Glutamatergic neuron (in vitro differentiated cells): ENCODE measurements around the gene NARF. TPM values are rescaled to one million over a fixed set of nuclear protein-coding genes. Genes with fewer than 3 reads are reported as not detected.

Experiments
- DNase-seq: peaks from one replicate; pipeline ENCODE4 v3.0.0; 2022
- H3K27ac Mint-ChIP-seq: one replicate; pipeline ENCODE4 v1.8.0; 2020; ENCODE audit warnings: mild to moderate bottlenecking, mixed read lengths, inconsistent platforms; ENCODE audit not compliant: unreplicated experiment
- H3K27me3 Mint-ChIP-seq: one replicate; pipeline ENCODE4 v1.8.0; 2020; ENCODE audit warnings: mild to moderate bottlenecking, moderate library complexity, mixed read lengths, inconsistent platforms; ENCODE audit not compliant: unreplicated experiment
- H3K36me3 Mint-ChIP-seq: one replicate; pipeline ENCODE4 v1.8.0; 2020; ENCODE audit warnings: mild to moderate bottlenecking, mixed read lengths, inconsistent platforms; ENCODE audit not compliant: unreplicated experiment
- H3K4me1 Mint-ChIP-seq: one replicate; pipeline ENCODE4 v1.8.0; 2020; ENCODE audit warnings: mild to moderate bottlenecking, low read depth, mixed read lengths, inconsistent platforms; ENCODE audit not compliant: unreplicated experiment
- H3K4me3 Mint-ChIP-seq: one replicate; pipeline ENCODE4 v1.8.0; 2020; ENCODE audit warnings: mild to moderate bottlenecking, mixed read lengths, inconsistent platforms; ENCODE audit not compliant: unreplicated experiment
- H3K9me3 Mint-ChIP-seq: one replicate; pipeline ENCODE4 v1.8.0; 2020; ENCODE audit warnings: mild to moderate bottlenecking, moderate library complexity, mixed read lengths, inconsistent platforms; ENCODE audit not compliant: unreplicated experiment
- CTCF ChIP-seq: fragments of 200-600 bp; sonication (generic); IDR thresholded peaks from one replicate; pipeline ENCODE4 v1.5.0; 2021; ENCODE audit not compliant: partially characterized antibody, unreplicated experiment
- total RNA-seq: library from RNA; stranded (reverse); fragmentation: NEBNext Ultra II Directional; extraction: Animal tissue kit (Norgen Biotek cat#: 25700); gene quantifications from one replicate; pipeline ENCODE4 v1.2.1, GENCODE V29; 2021; ENCODE audit not compliant: unreplicated experiment

NARF gene
- total RNA-seq, 1 donor from 2014 or later: 177 TPM

- TF ChIP-seq CTCF: no peak
- peaks cover 7% of the 10 kb centered on the region for H3K9me3 Mint-ChIP-seq
- H3K36me3 Mint-ChIP-seq: peaks cover 4% of the 10 kb centered on the region
- H3K4me1 Mint-ChIP-seq: peaks cover 5% of the 10 kb centered on the region
- no peak overlapping the region for H3K4me3 Mint-ChIP-seq
- H3K27me3 Mint-ChIP-seq: peaks cover 2% of the 10 kb centered on the region
- DNase-seq: no peak
- H3K27ac Mint-ChIP-seq: no peak overlapping the region
Measured at GRCh38 chr17:82433560-82434215, 24.9 kb upstream of the NARF start.

- peaks cover 2% of the 10 kb centered on the region for H3K27me3 Mint-ChIP-seq
- H3K9me3 Mint-ChIP-seq: peaks cover 7% of the 10 kb centered on the region
- no peak overlapping the region for H3K27ac Mint-ChIP-seq
- no peak overlapping the region for H3K4me3 Mint-ChIP-seq
- H3K36me3 Mint-ChIP-seq: peaks cover 4% of the 10 kb centered on the region
- DNase-seq: no peak
- no peak for TF ChIP-seq CTCF
- H3K4me1 Mint-ChIP-seq: peaks cover 5% of the 10 kb centered on the region
Measured at GRCh38 chr17:82434216-82434565, 24.4 kb upstream of the NARF start.

- no peak for DNase-seq
- no peak overlapping the region for H3K27ac Mint-ChIP-seq
- TF ChIP-seq CTCF: no peak
- peaks cover 2% of the 10 kb centered on the region for H3K27me3 Mint-ChIP-seq
- no peak overlapping the region for H3K4me3 Mint-ChIP-seq
- peaks cover 5% of the 10 kb centered on the region for H3K9me3 Mint-ChIP-seq
- no peaks in the 10 kb centered on the region for H3K4me1 Mint-ChIP-seq
- peaks cover 4% of the 10 kb centered on the region for H3K36me3 Mint-ChIP-seq
Measured at GRCh38 chr17:82435103-82435502, 23.4 kb upstream of the NARF start.

- H3K4me3 Mint-ChIP-seq: no peak overlapping the region
- no peak overlapping the region for H3K27ac Mint-ChIP-seq
- no peaks in the 10 kb centered on the region for H3K27me3 Mint-ChIP-seq
- peaks cover 7% of the 10 kb centered on the region for H3K4me1 Mint-ChIP-seq
- TF ChIP-seq CTCF: no peak
- H3K36me3 Mint-ChIP-seq: peaks cover under 1% of the 10 kb centered on the region
- no peak for DNase-seq
- H3K9me3 Mint-ChIP-seq: peaks cover 4% of the 10 kb centered on the region
Measured at GRCh38 chr17:82435601-82436583, 22.6 kb upstream of the NARF start.
